Panc1 (cell line): ENCODE measurements around the gene CCBE1. TPM values are rescaled to one million over a fixed set of nuclear protein-coding genes. Genes with fewer than 3 reads are reported as not detected.

ENCODE experiments used
- ATAC-seq: fragments of 200-7000 bp; cut with Tn5 transposase; 2 replicates; pipeline ENCODE4 v1.9.1; 2020; ENCODE audit warnings: mild to moderate bottlenecking, moderate library complexity
- BruUV-seq: library from RNA; stranded (reverse); fragments of 400-500 nt; replicated peaks from 2 replicates; lab custom pipeline; 2021; lab: Mats Ljungman, UMichigan
- CTCF ChIA-PET: fragments of 300-600 bp; sonication (Branson Sonifier 250); formaldehyde crosslinking; loops from one replicate; lab custom pipeline; 2022; ENCODE audit warnings: antibody characterized with exemption; lab: Charles Lee
- POLR2A ChIA-PET: fragments of 300-600 bp; sonication (Branson Sonifier 250); formaldehyde crosslinking; loops from one replicate; lab custom pipeline; 2022; ENCODE audit warnings: antibody characterized with exemption; lab: Charles Lee
- DNase-seq: peaks from one replicate; pipeline ENCODE4 v3.0.0-alpha.2; 2010; ENCODE audit warnings: low read depth, low spot score
- H3K27ac ChIP-seq: 2 replicates; pipeline ENCODE4 v1.5.1; 2011; ENCODE audit warnings: mild to moderate bottlenecking, low read length, inconsistent platforms
- H3K27me3 ChIP-seq: fragments of 200-500 bp; sonication (Bioruptor generic); 2 replicates; pipeline ENCODE4 v1.6.0; 2014; ENCODE audit warnings: low read length, inconsistent platforms; ENCODE audit not compliant: control insufficient read depth, insufficient read depth
- H3K36me3 ChIP-seq: fragments of 200-500 bp; sonication (Bioruptor generic); 2 replicates; pipeline ENCODE4 v1.5.1; 2014; ENCODE audit warnings: inconsistent platforms, mild to moderate bottlenecking, low read length, moderate library complexity; ENCODE audit not compliant: control insufficient read depth, insufficient read depth
- H3K4me1 ChIP-seq: 2 replicates; pipeline ENCODE4 v1.5.1; 2011; ENCODE audit warnings: inconsistent platforms, mild to moderate bottlenecking, low read length, moderate library complexity; ENCODE audit not compliant: control insufficient read depth, insufficient read depth
- H3K4me3 ChIP-seq, 2 experiments: 2 replicates each; pipeline ENCODE4 v1.5.1; 2011 to 2012; ENCODE audit warnings: low read depth in 2 of 2, low read length in 2 of 2, mild to moderate bottlenecking in 2 of 2, inconsistent platforms in 1 of 2, moderate library complexity in 1 of 2
- H3K9me3 ChIP-seq: fragments of 200-500 bp; sonication (Bioruptor generic); 2 replicates; pipeline ENCODE4 v1.5.1; 2014; ENCODE audit warnings: low read depth, mild to moderate bottlenecking, inconsistent platforms, low read length, moderate library complexity; ENCODE audit not compliant: control insufficient read depth, insufficient read depth
- POLR2AphosphoS5 ChIP-seq: IDR thresholded peaks from 2 replicates; pipeline ENCODE4 v1.6.1; 2012; ENCODE audit warnings: mild to moderate bottlenecking, low read depth, low read length, moderate library complexity
- SIN3A ChIP-seq: IDR thresholded peaks from 2 replicates; pipeline ENCODE4 v1.6.1; 2012; ENCODE audit warnings: low read depth, mild to moderate bottlenecking, low read length, moderate library complexity, borderline replicate concordance; ENCODE audit not compliant: insufficient read depth
- TCF7L2 ChIP-seq: IDR thresholded peaks from 2 replicates; pipeline ENCODE4 v1.6.1; 2011; ENCODE audit warnings: mild to moderate bottlenecking, low read depth, low read length, inconsistent platforms
- in situ Hi-C: cut with HindIII; loops from 2 replicates; pipeline ENCODE4 v1.10.0; 2016; ENCODE audit warnings: low sequenced_read_pairs, low pct_unique_long_range_greater_than_20kb
- intact Hi-C: fragments of 100-400 bp; cut with micrococcal nuclease; formaldehyde crosslinking; loops from one replicate; pipeline ENCODE4 v1.10.0; 2022; ENCODE audit not compliant: unreplicated experiment
- total RNA-seq: library from RNA; stranded (reverse); gene quantifications from one replicate; pipeline ENCODE4 v1.2.1, GENCODE V29; 2021; ENCODE audit not compliant: unreplicated experiment
- TF ChIP-seq, protein P1 (sequence below), 2 experiments: IDR thresholded peaks; 2 replicates each; pipeline ENCODE4 v1.6.1; 2011 to 2012; ENCODE audit warnings: low read depth in 2 of 2, control low read depth in 1 of 2, low read length in 1 of 2, mild to moderate bottlenecking in 1 of 2, moderate library complexity in 1 of 2; ENCODE audit not compliant: insufficient read depth in 1 of 2
- TF ChIP-seq, protein P2 (sequence below): fragments of 450-650 bp; IDR thresholded peaks from 2 replicates; pipeline ENCODE4 v1.5.1; 2017; ENCODE audit warnings: mild to moderate bottlenecking

Gene CCBE1
- total RNA-seq, 1 experiment from 2014 or later: 0.13 TPM

DNA sequence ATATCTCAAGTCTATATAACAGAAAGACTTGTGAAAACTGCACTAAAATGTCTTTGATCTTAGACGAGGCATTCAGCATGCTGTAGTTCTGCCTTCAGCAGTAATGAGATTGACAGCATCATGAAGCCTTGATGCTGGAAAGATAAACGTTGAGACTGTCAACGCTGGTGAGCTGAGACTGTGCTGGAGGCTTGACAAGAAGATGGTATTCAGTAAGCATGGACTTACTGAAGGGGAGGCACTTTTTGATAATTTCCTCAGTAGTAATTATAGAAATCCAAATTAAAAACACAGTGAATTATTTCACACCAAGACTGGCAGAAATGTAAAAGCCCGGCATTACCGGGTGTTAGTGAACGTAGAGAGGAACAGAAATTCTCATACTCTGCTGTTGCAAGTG lies 162.2 kb downstream of the CCBE1 start:
- intact Hi-C loops: no loop called here
- POLR2A ChIA-PET: no interaction called here
- TF ChIP-seq SIN3A (no peak), POLR2AphosphoS5 (no peak), TCF7L2 (no peak)
- TF ChIP-seq, protein P1, sequence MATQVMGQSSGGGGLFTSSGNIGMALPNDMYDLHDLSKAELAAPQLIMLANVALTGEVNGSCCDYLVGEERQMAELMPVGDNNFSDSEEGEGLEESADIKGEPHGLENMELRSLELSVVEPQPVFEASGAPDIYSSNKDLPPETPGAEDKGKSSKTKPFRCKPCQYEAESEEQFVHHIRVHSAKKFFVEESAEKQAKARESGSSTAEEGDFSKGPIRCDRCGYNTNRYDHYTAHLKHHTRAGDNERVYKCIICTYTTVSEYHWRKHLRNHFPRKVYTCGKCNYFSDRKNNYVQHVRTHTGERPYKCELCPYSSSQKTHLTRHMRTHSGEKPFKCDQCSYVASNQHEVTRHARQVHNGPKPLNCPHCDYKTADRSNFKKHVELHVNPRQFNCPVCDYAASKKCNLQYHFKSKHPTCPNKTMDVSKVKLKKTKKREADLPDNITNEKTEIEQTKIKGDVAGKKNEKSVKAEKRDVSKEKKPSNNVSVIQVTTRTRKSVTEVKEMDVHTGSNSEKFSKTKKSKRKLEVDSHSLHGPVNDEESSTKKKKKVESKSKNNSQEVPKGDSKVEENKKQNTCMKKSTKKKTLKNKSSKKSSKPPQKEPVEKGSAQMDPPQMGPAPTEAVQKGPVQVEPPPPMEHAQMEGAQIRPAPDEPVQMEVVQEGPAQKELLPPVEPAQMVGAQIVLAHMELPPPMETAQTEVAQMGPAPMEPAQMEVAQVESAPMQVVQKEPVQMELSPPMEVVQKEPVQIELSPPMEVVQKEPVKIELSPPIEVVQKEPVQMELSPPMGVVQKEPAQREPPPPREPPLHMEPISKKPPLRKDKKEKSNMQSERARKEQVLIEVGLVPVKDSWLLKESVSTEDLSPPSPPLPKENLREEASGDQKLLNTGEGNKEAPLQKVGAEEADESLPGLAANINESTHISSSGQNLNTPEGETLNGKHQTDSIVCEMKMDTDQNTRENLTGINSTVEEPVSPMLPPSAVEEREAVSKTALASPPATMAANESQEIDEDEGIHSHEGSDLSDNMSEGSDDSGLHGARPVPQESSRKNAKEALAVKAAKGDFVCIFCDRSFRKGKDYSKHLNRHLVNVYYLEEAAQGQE (IDR thresholded peaks at IDR 0.05; ENCODE audit: insufficient read depth in 1 of 2, low read depth in 2 of 2, low read length in 1 of 2): no peak
- TF ChIP-seq, protein P2, sequence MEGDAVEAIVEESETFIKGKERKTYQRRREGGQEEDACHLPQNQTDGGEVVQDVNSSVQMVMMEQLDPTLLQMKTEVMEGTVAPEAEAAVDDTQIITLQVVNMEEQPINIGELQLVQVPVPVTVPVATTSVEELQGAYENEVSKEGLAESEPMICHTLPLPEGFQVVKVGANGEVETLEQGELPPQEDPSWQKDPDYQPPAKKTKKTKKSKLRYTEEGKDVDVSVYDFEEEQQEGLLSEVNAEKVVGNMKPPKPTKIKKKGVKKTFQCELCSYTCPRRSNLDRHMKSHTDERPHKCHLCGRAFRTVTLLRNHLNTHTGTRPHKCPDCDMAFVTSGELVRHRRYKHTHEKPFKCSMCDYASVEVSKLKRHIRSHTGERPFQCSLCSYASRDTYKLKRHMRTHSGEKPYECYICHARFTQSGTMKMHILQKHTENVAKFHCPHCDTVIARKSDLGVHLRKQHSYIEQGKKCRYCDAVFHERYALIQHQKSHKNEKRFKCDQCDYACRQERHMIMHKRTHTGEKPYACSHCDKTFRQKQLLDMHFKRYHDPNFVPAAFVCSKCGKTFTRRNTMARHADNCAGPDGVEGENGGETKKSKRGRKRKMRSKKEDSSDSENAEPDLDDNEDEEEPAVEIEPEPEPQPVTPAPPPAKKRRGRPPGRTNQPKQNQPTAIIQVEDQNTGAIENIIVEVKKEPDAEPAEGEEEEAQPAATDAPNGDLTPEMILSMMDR: no peak
- BruUV-seq: no TSS peak
- Histone ChIP-seq H3K36me3 (no peaks in the 10 kb centered on the region), H3K4me1 (no peaks in the 10 kb centered on the region), H3K9me3 (no peaks in the 10 kb centered on the region), H3K4me3 (no peak overlapping the region), H3K27me3 (peaks cover 2% of the 10 kb centered on the region; the same call in 1 of the 2 replicates), H3K27ac (no peak overlapping the region)
- CTCF ChIA-PET: no interaction called here
- in situ Hi-C loops: no loop called here
- ATAC-seq: no peak
- no peak for DNase-seq

DNA sequence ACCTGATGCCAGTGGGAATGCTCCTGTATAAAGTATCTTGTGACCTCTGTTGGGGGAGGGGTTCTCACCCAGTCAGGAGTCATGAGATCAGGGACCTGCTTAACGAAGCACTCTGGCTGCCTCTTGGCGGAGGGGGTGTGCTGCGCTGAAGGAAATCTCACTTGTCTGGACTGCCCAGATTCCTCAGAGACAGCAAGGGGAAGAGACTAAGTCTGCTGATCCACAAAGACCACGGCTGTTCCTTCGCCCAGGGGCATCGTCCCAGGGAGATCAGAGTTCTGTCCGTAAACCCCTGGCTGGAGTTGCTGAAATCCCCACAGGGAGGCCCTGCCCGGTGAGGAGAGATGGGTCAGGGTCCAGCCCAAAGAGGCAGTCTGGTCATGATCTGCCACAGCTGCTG lies 168.4 kb downstream of the CCBE1 start:
- ATAC-seq (no peak), DNase-seq (no peak)
- H3K27ac ChIP-seq: no peak overlapping the region
- H3K4me1 ChIP-seq: no peaks in the 10 kb centered on the region
- no peak overlapping the region for H3K4me3 ChIP-seq
- H3K36me3 ChIP-seq: no peaks in the 10 kb centered on the region
- ChIA-PET CTCF (no interaction called here), POLR2A (no interaction called here)
- BruUV-seq: no TSS peak
- H3K27me3 ChIP-seq: no peaks in the 10 kb centered on the region
- TF ChIP-seq SIN3A: no peak
- intact Hi-C loops (no loop called here), in situ Hi-C loops (no loop called here)
- H3K9me3 ChIP-seq: no peaks in the 10 kb centered on the region

DNA sequence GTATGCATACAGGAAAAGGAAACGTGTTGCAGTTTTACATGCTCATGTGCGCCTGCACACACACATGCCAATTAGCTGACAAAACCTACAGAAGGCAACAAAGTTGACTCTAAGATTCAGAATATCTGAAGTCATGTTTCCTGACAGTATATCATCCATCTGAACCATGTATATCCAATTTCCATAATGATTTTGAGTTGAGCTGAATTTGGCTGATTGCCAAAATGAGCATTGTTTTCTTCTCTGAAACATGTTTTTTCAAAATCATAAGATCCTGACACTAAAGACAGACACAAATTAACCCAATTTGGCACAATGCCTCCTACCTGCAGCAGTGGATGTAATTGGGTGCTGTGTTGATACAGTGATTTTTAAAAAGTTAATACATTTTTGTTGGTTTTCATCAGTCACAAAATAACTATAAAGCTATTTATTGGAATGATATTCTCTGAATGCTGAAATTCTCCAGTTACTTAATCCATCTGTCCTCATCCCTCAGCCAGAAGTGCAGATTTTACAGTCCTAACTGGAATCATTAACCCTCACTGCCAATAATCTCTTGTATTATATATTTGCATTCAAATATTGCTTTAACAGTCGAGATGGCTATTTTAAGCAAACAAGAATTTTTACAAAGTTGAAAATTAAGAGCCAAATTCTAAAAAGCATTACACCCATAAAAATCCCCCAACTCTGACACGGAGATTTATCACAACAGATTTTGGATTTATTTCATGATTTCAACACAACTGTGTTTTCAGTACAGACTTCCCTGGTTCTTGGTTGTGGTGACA lies 176.5 kb downstream of the CCBE1 start:
- H3K36me3 ChIP-seq: no peaks in the 10 kb centered on the region
- no TSS peak for BruUV-seq
- 0 out of 2 replicates have a peak, but pooled peaks cover 3% of the 10 kb centered on the region for H3K4me1 ChIP-seq
- ATAC-seq (no peak), DNase-seq (no peak)
- ChIA-PET CTCF (no interaction called here), POLR2A (no interaction called here)
- no peak overlapping the region for H3K4me3 ChIP-seq
- no peak overlapping the region for H3K27ac ChIP-seq
- no peaks in the 10 kb centered on the region for H3K27me3 ChIP-seq
- H3K9me3 ChIP-seq: no peaks in the 10 kb centered on the region
- intact Hi-C loops: no loop called here
- in situ Hi-C loops: no loop called here
- no peak for TF ChIP-seq TCF7L2
- no peak for TF ChIP-seq POLR2AphosphoS5
- no peak for TF ChIP-seq SIN3A
- TF ChIP-seq, protein P1 (IDR thresholded peaks at IDR 0.05; ENCODE audit: insufficient read depth in 1 of 2, low read depth in 2 of 2, low read length in 1 of 2): no peak
- TF ChIP-seq, protein P2: no peak
